Measurements from ENCODE around the gene HDAC6. TPM values are rescaled to one million over a fixed set of nuclear protein-coding genes. Genes with fewer than 3 reads are reported as not detected.

HDAC6 gene
- total RNA-seq, 4 donors from 2014 or later = 102 to 156 (median 134) TPM

- DNase-seq = no peak
- H3K4me1 ChIP-seq = no peaks in the 10 kb centered on the region
- H3K27me3 ChIP-seq = no peaks in the 10 kb centered on the region
- no peaks in the 10 kb centered on the region for H3K9me3 ChIP-seq
- H3K4me3 ChIP-seq = no peak overlapping the region
- H3K27ac ChIP-seq = no peak overlapping the region
- TF ChIP-seq POLR2A (IDR thresholded peaks at IDR 0.05) = no peak
- TF ChIP-seq CTCF (IDR thresholded peaks at IDR 0.05) = no peak
- H3K36me3 ChIP-seq = no peaks in the 10 kb centered on the region
Observed at GRCh38 chrX:48769230-48769629, 32.6 kb upstream of the HDAC6 start.

- Histone ChIP-seq H3K4me1 (no peaks in the 10 kb centered on the region), H3K9me3 (no peaks in the 10 kb centered on the region), H3K4me3 (no peak overlapping the region), H3K27me3 (no peaks in the 10 kb centered on the region), H3K36me3 (no peaks in the 10 kb centered on the region), H3K27ac (no peak overlapping the region)
- TF ChIP-seq POLR2A (IDR thresholded peaks at IDR 0.05) = no peak
- no peak for TF ChIP-seq CTCF (IDR thresholded peaks at IDR 0.05)
- no peak for DNase-seq
Observed at GRCh38 chrX:48770296-48770695, 31.6 kb upstream of the HDAC6 start.

- no peaks in the 10 kb centered on the region for H3K27me3 ChIP-seq
- H3K27ac ChIP-seq = no peak overlapping the region
- H3K4me1 ChIP-seq = no peaks in the 10 kb centered on the region
- no peak overlapping the region for H3K4me3 ChIP-seq
- no peaks in the 10 kb centered on the region for H3K36me3 ChIP-seq
- TF ChIP-seq CTCF (IDR thresholded peaks at IDR 0.05) (no peak), POLR2A (IDR thresholded peaks at IDR 0.05) (no peak)
- no peaks in the 10 kb centered on the region for H3K9me3 ChIP-seq
- no peak for DNase-seq
Observed at GRCh38 chrX:48772602-48773001, 29.3 kb upstream of the HDAC6 start.

- no peak overlapping the region for H3K4me3 ChIP-seq
- no peaks in the 10 kb centered on the region for H3K27me3 ChIP-seq
- no peaks in the 10 kb centered on the region for H3K36me3 ChIP-seq
- H3K9me3 ChIP-seq = no peaks in the 10 kb centered on the region
- TF ChIP-seq POLR2A (IDR thresholded peaks at IDR 0.05) = no peak
- TF ChIP-seq CTCF (IDR thresholded peaks at IDR 0.05) = no peak
- no peak overlapping the region for H3K27ac ChIP-seq
- DNase-seq = no peak
- no peaks in the 10 kb centered on the region for H3K4me1 ChIP-seq
Observed at GRCh38 chrX:48776818-48777439, 24.9 kb upstream of the HDAC6 start.

- Histone ChIP-seq H3K27me3 (no peaks in the 10 kb centered on the region), H3K4me3 (no peak overlapping the region), H3K27ac (no peak overlapping the region), H3K9me3 (no peaks in the 10 kb centered on the region), H3K4me1 (no peaks in the 10 kb centered on the region), H3K36me3 (no peaks in the 10 kb centered on the region)
- DNase-seq = no peak
- no peak for TF ChIP-seq CTCF (IDR thresholded peaks at IDR 0.05)
- no peak for TF ChIP-seq POLR2A (IDR thresholded peaks at IDR 0.05)
Observed at GRCh38 chrX:48779399-48779798, 22.5 kb upstream of the HDAC6 start.

- no peak for TF ChIP-seq POLR2A (IDR thresholded peaks at IDR 0.05)
- H3K27ac ChIP-seq = no peak overlapping the region
- no peak for DNase-seq
- no peaks in the 10 kb centered on the region for H3K27me3 ChIP-seq
- no peaks in the 10 kb centered on the region for H3K9me3 ChIP-seq
- H3K36me3 ChIP-seq = no peaks in the 10 kb centered on the region
- H3K4me1 ChIP-seq = no peaks in the 10 kb centered on the region
- no peak overlapping the region for H3K4me3 ChIP-seq
Observed at GRCh38 chrX:48781705-48782104, 20.2 kb upstream of the HDAC6 start.

Data from Peyer's patch (tissue), 4 donors.